NCI-H2196 (cell line): ENCODE results near the gene TMCC2.
A peak's percentile ranks its signal among the peaks of the same experiment; 100 is the strongest.
"Not testable (repeated sequence)": the region's sequence is repeated elsewhere in the genome, so short reads cannot be mapped to it uniquely, and the experiment has no call there.

Source experiments
- DNase-seq: peaks from one replicate; lab custom pipeline; 2025; ENCODE audit not compliant: unreplicated experiment; lab: John Stamatoyannopoulos, UW

TMCC2 gene, protein sequence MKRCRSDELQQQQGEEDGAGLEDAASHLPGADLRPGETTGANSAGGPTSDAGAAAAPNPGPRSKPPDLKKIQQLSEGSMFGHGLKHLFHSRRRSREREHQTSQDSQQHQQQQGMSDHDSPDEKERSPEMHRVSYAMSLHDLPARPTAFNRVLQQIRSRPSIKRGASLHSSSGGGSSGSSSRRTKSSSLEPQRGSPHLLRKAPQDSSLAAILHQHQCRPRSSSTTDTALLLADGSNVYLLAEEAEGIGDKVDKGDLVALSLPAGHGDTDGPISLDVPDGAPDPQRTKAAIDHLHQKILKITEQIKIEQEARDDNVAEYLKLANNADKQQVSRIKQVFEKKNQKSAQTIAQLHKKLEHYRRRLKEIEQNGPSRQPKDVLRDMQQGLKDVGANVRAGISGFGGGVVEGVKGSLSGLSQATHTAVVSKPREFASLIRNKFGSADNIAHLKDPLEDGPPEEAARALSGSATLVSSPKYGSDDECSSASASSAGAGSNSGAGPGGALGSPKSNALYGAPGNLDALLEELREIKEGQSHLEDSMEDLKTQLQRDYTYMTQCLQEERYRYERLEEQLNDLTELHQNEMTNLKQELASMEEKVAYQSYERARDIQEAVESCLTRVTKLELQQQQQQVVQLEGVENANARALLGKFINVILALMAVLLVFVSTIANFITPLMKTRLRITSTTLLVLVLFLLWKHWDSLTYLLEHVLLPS

DNA sequence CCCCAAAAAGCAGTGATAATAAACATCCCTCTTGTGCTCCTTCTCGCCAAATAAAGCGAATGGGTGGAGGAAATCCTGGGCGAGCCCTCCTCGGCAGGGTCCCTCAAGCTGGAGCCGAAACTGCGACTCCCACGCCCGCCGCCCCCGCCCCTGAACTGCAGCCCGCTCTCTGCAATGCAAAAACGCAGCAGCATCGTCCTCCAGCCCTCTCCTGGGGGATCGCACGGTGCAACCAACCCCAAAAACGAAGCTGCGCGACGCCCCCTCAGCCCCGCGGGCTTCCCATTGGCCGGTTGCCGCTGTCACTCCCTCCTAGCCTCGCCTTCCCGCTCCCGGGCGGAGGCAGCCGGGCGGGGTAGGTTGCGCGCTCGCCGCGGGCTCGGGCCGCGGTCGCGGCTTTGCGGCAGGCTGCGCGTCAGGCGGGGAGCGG, at the start of gene TMCC2:
Gene TMCC2 (plus strand): TSS at position 363 of the 430 bp plus-strand sequence. CDS start 619 bp downstream, outside the sequence.
- DNase-seq: peak; percentile 87

DNA sequence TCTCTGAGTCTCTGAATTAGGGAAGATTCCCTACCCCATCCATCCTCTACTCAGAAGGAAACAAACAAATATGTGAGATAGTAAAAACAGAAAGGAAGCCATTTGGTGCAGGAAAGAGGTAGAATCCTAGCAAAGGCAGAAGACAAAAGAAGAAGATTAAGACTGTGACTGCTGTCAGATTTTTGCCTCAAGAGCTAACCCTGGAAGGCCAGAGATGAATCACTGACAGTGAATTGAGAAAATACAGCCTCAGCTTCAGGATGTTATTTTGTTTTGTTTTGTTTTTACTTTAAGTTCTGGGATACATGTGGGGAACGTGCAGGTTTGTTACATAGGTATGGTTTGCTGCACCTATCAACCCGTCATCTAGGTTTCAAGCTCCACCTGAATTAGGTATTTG, 47.9 kb upstream of the TMCC2 start:
- DNase-seq: no peak

DNA sequence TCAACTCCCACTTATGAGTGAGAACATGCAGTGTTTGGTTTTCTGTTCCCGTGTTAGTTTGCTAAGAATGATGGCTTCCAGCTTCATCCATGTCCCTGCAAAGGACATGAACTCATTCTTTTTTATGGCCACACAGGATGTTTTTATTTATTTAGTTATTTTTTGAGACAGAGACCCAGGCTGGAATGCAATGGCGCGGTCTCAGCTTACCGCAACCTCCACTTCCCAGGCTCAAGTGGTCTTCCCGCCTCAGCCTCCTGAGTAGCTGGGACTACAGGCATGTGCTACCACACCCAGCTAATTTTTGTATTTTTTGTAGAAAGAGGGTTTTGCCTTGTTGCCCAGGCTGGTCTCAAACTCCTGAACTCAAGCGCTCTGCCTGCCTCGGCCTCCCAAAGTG, 47.4 kb upstream of the TMCC2 start:
- DNase-seq: not testable (repeated sequence)

DNA sequence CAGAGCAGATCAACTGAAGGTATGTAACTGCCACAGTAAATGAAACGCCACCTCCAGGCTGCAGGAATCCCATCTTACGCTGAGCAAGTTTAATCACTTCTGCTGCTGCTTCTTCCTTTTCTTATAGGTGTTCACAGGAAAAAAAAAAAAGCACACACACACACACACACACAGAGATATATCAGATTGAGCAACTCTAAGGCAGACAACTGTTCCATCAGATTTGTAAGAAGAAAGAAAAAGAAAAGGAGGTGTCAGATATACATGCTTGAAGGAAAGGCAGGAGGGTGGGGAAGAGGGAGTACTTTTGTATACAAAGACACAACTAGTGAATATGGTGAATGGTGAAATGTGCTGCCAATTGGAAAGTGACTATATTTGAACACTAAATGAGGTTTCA, 44.8 kb upstream of the TMCC2 start:
- DNase-seq: no peak

DNA sequence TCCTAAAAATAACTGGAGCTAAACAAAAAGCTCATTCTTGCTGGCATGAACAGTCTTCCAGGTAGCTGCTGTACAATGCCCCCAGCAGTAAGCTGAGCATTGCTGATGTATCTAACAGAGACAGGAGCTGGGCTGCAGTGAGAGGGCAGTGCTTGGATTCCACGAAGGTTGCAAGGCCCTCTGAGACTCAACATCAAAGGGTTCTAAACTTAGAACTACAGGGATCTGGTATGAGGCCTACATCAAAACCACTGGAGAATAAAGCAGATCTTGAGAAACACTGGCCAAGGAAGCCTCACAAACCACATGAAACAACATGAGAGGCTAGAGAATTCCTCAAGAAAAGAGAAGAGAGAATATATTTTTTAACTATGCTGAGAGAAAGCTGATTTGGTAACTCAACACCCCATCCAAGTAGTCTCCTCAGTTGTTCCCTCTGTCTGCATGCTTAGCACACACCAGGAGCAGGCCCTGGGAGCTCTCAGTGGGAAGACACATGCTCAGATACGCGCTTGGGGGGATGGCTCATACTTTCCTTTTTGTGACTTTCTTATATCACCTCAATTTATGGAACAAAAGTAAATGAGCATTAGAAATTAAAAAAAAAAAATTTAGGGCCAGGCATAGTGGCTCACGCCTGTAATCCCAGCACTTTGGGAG, 43.9 kb upstream of the TMCC2 start:
- no peak for DNase-seq

DNA sequence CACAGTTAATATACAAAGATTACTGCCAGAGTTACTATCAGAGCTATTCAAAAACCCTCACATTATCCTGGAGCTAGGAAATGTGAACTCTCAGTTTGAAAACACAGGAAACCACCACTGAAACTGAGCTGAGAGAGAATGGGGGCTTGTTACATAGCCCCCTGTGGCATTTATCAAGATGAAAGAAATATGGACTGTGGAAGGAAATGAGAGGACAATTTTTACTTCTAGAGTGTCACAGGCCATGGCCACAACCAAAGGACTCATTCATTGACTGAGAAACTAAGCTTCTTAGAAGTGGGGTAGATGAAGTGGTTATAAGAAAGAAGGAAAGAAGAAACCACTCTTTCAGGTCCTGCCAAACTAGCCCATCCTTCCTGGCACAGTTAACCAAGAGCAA, 41.6 kb upstream of the TMCC2 start:
- DNase-seq: no peak

DNA sequence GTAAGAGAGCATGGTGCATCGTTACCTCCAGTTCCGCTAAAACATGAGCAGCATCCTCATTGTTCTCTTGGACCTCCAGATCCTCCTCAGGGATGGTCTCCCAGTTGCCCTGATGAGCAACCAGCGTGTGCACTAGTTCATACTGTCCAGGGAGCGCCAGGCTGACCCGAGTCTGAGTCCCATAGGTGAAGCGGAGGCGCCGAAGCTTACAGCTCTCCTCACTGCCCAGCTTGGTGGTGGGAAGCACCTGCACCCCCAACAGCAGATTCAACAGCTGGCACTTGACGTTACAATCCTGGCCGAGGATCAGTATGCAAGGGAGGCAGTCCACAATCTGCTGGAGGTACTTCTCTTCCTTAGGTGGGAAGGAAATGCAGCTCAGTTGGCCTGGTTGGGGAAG, 40.3 kb upstream of the TMCC2 start:
- DNase-seq: no peak

DNA sequence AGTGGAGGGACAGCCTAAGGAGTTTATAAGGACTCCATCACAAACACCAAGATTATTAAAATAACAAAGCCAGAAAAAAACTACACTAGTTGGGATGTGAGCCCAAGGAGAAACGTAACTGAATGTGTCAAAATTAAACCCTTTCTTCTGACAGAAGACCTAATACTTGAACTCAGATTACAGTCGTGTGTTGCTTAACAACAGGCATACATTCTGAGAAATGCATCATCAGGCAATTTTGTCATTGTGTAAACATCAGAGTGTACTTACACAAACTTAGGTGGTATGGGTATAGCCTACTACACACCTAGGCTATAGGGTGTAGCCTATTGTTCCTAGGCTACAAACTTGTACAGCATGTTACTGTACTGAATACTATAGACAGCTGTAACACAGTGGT, 39.6 kb upstream of the TMCC2 start:
- DNase-seq: no peak

DNA sequence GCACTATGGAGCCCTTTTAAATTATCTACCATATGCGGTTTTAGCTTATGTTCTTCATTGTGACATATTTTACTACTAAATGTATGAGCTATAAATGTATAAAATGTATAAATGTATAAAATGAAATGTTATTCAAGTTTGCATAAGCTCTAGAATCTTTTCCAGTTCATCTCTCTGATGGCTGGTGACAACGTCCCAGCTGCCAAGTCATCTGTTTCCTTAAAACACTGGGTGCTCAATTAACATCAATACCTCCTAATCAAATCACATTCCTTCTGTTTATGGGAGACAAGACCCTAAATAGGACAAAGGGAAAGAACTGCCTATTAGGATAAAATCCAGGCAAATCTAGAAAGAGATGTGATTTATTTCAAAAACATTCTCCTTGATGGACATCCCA, 39.1 kb upstream of the TMCC2 start:
- no peak for DNase-seq

DNA sequence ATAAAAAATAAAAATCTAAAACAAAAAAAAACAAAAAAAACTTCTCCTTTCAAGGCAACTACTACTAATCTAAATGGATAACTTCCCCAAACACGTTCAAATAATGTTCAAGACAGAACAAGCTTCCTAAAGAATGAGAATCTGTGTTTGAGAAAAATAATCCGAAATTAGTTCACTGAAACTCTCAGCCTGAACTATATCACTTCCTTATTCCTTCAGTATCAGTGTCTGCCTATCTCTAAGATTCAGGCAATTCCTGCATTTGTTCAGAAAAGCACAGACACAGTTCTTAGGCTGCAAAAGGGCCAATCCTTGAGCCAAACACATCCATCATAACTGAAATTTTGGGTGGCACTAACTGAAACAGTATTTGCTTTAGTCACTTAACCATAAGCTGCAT, 38.6 kb upstream of the TMCC2 start:
- no peak for DNase-seq

DNA sequence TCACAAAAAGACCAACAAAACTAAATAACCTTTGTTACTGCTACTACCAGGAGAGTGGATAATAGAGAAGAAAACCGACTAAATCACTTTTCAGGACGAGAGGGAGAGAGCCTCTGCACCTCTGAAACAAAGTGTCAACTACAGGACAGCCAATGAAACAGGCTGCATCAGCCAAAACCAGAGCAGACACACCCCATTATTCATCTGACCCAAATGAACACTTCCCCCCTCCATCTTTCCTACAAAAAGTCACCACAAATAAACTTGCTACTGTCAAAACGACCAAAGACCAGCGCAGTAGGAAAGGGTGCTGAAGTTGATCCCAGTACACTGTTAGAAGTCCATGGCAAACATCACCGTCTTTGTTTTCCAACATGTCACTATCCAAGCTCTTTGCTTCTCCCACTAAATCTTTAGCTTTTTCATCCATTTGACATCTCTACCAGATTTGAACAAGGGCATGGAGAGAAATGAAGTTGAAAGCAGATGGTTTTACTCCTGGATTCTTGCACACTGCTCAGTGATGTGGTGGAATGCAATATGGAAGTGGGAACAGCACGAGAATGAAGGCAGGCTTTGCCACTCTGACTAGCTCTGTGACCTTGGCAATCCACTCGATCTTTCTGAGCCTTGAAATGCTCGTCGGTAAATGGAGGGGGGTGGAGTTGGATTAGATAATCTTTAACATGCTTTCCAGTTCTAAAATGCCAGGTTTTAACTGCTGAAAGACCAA, 36.7 kb upstream of the TMCC2 start:
- DNase-seq: no peak

DNA sequence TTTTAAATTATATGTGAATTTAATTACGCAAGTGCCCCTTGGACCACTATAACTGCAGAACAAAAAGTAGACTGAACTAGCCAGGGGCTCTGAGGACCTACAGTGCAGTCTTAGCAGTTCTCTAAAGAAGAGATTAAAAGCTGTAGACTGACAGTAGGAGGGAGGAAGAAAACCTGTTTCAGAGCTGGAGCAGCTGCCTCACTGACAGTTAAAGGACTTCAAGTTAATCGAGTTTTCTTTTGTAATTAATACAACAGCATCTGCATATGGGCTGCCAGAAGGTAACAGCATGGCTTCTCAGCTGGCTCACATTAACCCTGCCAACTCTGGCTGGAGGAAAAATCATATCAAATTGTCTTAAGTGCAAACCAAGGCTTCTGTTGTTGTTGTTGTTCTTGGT, 36.1 kb upstream of the TMCC2 start:
- no peak for DNase-seq

DNA sequence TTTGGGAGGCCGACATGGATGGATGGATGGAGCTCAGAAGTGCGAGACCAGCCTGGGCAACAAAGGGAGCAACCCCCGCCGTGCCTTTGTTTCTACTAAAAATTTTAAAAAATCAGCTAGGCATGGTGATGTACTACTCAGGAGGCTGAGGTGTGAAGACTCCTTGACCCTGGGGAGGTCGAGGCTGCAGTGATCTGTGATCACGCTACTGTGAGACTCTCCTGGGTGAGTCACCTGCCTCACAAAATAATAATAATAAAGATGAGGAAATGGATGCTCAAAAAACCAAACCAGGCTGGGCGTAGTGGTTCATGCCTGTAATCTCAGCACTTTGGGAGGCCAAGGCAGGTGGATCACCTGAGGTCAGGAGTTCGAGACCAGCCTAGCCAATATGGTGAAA, 35.5 kb upstream of the TMCC2 start:
- DNase-seq: no peak

DNA sequence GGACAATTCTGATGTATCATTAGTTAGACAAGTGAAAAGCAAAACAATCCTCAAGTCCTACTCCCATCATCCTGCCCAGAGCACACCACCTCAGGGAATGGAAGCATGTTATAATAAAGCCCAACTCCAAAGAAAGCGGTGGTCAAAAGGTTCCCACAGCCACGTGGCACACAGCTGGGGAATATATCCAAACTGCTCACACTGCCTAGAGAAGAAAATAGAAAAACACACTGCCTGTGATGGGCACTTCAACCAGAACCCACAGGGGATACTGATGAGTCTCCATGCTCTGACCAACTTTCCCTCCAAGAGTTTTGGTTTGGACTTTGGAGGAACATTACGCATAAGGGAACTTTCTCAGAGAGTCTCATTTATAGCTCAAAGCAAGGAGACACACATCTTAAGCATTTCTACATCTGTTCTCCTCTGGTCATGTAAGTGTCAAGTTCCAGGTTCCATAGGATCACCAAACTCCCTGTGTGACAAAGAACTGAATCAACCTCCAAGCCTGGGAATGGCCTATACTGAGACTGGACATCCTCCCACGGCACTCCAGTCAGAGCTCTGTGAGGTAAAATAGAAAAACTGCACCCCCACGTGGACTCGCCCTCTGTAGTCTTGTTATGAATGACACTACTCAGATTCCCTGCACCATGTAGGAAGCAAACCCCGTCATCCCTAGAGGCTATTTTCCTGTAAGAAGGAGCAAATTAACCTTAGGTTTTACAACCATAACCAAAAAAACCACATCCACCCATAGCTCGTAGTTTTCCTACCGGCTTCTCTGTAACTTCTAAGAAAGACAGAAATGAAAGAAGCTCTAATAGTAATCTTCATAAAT, 28.4 kb upstream of the TMCC2 start:
- no peak for DNase-seq

DNA sequence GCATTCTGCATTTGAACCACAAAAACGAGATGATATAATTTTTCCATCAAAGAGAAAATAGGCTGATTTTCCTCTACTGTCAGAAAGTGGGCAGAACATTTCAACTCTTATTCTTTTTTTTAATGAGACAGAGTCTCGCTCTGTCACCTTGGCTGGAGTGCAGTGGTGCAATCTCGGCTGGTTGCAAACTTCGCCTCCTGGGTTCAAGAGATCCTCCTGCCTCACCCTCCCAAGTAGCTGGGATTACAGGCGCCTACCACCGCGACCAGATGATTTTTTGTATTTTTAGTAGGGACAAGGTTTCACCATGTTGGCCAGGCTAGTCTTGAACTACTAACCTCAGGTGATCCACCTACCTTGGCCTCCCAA, 27.8 kb upstream of the TMCC2 start:
- no peak for DNase-seq

DNA sequence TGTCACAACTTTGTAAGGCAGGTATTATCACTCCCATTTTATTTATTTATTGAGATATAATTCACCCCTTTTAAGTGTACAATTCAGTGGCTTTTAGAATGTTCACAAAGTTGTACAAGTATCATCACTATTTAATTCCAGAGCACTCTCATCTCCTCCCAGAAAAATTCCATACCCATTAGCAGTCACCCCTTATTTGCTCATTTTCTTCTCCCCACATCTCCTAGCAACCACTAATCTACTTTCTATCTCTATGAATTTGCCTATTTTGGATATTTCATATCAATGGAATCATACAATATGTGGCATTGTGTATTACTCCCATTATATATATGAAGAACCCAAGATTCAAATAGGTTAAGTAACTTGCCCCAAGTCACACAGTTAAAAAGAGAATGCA, 23.2 kb upstream of the TMCC2 start:
- no peak for DNase-seq

DNA sequence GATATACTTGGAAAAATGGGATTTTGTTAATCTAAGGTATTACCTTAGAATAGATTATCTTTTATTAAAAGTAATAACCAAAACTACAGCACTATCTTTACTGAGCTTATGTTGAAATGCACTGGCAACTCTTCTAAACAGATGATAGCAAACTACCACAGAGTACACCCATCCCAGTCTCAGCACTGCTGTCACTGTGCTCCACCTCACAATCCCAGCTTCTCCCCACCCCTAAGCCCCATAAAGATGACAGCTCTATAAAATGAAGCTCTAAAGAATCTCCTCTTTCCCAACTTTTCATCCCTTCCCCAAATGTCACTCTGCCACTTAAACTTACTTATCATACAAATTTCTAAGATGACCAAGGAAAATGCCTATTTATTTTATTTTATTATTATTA, 22.7 kb upstream of the TMCC2 start:
- DNase-seq: no peak

DNA sequence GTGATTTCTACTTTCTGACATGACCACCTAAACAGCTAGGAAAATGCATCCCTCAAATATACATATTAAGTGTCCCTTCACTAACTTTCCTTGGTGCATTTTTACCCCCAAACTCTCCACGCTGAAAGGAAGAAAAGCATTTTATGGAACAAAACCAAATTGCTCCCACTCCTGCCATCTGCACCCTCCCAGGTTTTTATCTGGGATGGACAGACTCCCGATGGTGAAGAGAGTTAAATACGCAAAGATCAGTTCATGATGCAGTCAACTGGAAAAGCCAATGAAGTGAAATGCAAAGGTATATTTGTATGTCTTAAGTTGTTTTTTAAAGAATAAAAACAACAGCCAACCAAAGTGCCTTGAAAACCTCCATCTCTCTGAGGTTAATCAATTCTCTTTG, 18.9 kb upstream of the TMCC2 start:
- DNase-seq: no peak

DNA sequence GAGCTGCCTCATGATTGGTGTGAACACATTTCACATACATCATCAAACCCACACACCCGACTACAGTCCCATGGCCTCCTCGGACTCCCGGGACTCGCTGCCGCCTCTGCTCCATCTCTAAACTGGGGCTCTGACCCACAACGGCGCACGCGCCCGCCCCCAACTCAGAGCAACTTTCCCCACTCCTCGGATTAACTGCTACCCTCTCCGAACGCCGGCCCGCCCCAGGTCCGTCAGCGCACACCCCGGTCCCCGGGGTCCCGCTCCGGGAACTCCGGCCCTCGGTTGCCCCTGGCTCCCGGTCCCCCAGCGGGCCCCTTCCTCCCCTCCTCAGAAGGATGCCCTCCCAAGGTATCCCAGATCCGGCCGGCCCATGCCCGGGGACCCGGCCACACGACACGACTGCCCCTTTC, 17.0 kb upstream of the TMCC2 start:
- no peak for DNase-seq

DNA sequence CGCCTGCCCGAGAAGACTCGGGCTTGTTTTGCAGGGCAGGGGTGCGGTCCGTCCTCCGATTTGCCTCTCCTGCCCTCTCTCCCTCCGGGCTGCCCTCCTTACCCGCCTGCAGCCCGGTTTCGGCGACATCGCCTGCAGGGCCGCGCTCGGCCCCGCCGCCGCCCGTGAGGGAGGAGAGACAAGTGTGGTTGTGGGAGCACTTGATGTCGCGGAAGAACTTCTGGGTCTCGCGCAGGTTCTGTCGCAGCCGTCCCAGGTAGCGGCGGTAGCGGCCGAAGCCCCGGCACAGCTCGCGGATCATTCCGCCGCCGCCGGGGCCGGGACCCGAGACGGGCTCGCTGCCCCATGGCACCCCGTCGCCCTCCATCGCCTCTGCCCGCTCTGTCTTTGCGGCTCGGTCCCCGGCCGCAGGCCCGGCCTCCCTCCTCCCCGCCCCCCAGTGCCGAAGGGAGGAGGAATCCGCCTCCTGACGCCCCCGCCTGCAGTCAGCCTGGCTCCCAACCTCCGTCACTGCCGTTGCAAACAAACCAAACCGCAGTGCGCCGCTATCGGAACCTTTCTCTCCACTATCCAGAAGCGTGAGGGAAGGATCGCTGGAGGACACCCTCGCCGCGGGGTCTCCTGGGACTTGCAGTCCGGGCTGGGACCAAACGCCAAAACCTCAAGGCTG, 16.4 kb upstream of the TMCC2 start, which contains the start of gene DSTYK:
Gene DSTYK (minus strand): TSS at position 534 of the 670 bp plus-strand sequence. CDS start 167 bp downstream, at position 367.
- DNase-seq: peak; percentile 91
